ENCODE measurements around the gene NBL1. TPM values are rescaled to one million over a fixed set of nuclear protein-coding genes. Genes with fewer than 3 reads are reported as not detected.
A peak's percentile ranks its signal among the peaks of the same experiment; 100 is the strongest.

NBL1 gene
- total RNA-seq, 1 experiment from 2014 or later, result 36.9 TPM

- BruUV-seq (replicated peaks), result no TSS peak
- Histone ChIP-seq H3F3A (ENCODE audit: insufficient read depth, low read depth) (no peaks in the 10 kb centered on the region), H3K9me2 (ENCODE audit: insufficient read depth) (no peaks in the 10 kb centered on the region), H3K4me3 (no peak overlapping the region), H4K20me1 (ENCODE audit: insufficient read depth) (no peaks in the 10 kb centered on the region), H3K27me3 (ENCODE audit: insufficient read depth, low read depth) (no peaks in the 10 kb centered on the region), H2AFZ (no peak overlapping the region), H3K4me2 (no peak overlapping the region), H3K9me3 (ENCODE audit: insufficient read depth, low read depth) (no peaks in the 10 kb centered on the region), H3K27ac (no peak overlapping the region), H3K79me2 (ENCODE audit: low read depth) (no peaks in the 10 kb centered on the region), H3K4me1 (replicated peaks; ENCODE audit: insufficient read depth) (no peaks in the 10 kb centered on the region), H3K36me3 (ENCODE audit: low read depth) (no peaks in the 10 kb centered on the region)
- ChIA-PET CTCF (interaction anchor here (0.6 to 1.8 kb wide), 4 partner anchors 11 to 48 kb away, joined by 3 to 7 read pairs (median 4); no protein-coding TSS in a partner anchor), POLR2A (ENCODE audit: unreplicated experiment) (interaction anchor here (0.7 kb wide), 1 partner anchor 739 kb away, joined by 4 read pairs; no protein-coding TSS in a partner anchor)
- DNase-seq, result peak in 1 of 2 experiments; percentile 68
- intact Hi-C loops (cut with micrococcal nuclease; ENCODE audit: unreplicated experiment), result loop anchor here (2.0 kb wide), 1 partner anchor 44 kb away; no protein-coding TSS in a partner anchor
- TF ChIP-seq CTCF (conservative IDR thresholded peaks at IDR 0.05) (peak; percentile 89), EZH2 (IDR thresholded peaks at IDR 0.05; ENCODE audit: low read depth) (no peak)
Measured at GRCh38 chr1:19704247-19705113, 60.4 kb downstream of the NBL1 start.

- ChIA-PET CTCF (interaction anchor here (0.7 kb wide), 1 partner anchor 173 kb away, joined by 5 read pairs; no protein-coding TSS in a partner anchor), POLR2A (ENCODE audit: unreplicated experiment) (no interaction called here)
- H3K79me2 ChIP-seq (ENCODE audit: low read depth), result no peaks in the 10 kb centered on the region
- H3K4me1 ChIP-seq (replicated peaks; ENCODE audit: insufficient read depth), result no peaks in the 10 kb centered on the region
- H3F3A ChIP-seq (ENCODE audit: insufficient read depth, low read depth), result no peaks in the 10 kb centered on the region
- intact Hi-C loops (cut with micrococcal nuclease; ENCODE audit: unreplicated experiment), result loop anchor here (2.0 kb wide), 1 partner anchor 45 kb away; no protein-coding TSS in a partner anchor
- no peaks in the 10 kb centered on the region for H3K9me2 ChIP-seq (ENCODE audit: insufficient read depth)
- no peak overlapping the region for H3K4me3 ChIP-seq
- no peak overlapping the region for H3K27ac ChIP-seq
- no peak overlapping the region for H3K4me2 ChIP-seq
- H3K9me3 ChIP-seq (ENCODE audit: insufficient read depth, low read depth), result no peaks in the 10 kb centered on the region
- no peaks in the 10 kb centered on the region for H4K20me1 ChIP-seq (ENCODE audit: insufficient read depth)
- DNase-seq, result no peak
- no peak overlapping the region for H2AFZ ChIP-seq
- no peak for TF ChIP-seq CTCF (conservative IDR thresholded peaks at IDR 0.05)
- no peak for TF ChIP-seq EZH2 (IDR thresholded peaks at IDR 0.05; ENCODE audit: low read depth)
- no peaks in the 10 kb centered on the region for H3K27me3 ChIP-seq (ENCODE audit: insufficient read depth, low read depth)
- no peaks in the 10 kb centered on the region for H3K36me3 ChIP-seq (ENCODE audit: low read depth)
- BruUV-seq (replicated peaks), result no TSS peak
Measured at GRCh38 chr1:19705464-19705863, 61.4 kb downstream of the NBL1 start.

GRCh38 chr1:19706136-19706535 lies 62.0 kb downstream of the NBL1 start:
- no peaks in the 10 kb centered on the region for H4K20me1 ChIP-seq (ENCODE audit: insufficient read depth)
- no peak overlapping the region for H3K4me3 ChIP-seq
- H3F3A ChIP-seq (ENCODE audit: insufficient read depth, low read depth), result no peaks in the 10 kb centered on the region
- H3K9me2 ChIP-seq (ENCODE audit: insufficient read depth), result no peaks in the 10 kb centered on the region
- POLR2A ChIA-PET (ENCODE audit: unreplicated experiment), result no interaction called here
- no peak for DNase-seq
- intact Hi-C loops (cut with micrococcal nuclease; ENCODE audit: unreplicated experiment), result no loop called here
- H3K27ac ChIP-seq, result no peak overlapping the region
- TF ChIP-seq EZH2 (IDR thresholded peaks at IDR 0.05; ENCODE audit: low read depth) (no peak), CTCF (conservative IDR thresholded peaks at IDR 0.05) (no peak)
- no TSS peak for BruUV-seq (replicated peaks)
- no peaks in the 10 kb centered on the region for H3K79me2 ChIP-seq (ENCODE audit: low read depth)
- H3K4me2 ChIP-seq, result no peak overlapping the region
- H3K9me3 ChIP-seq (ENCODE audit: insufficient read depth, low read depth), result no peaks in the 10 kb centered on the region
- H3K27me3 ChIP-seq (ENCODE audit: insufficient read depth, low read depth), result no peaks in the 10 kb centered on the region
- no peaks in the 10 kb centered on the region for H3K4me1 ChIP-seq (replicated peaks; ENCODE audit: insufficient read depth)
- CTCF ChIA-PET, result no interaction called here
- H2AFZ ChIP-seq, result no peak overlapping the region
- H3K36me3 ChIP-seq (ENCODE audit: low read depth), result no peaks in the 10 kb centered on the region

Other genes with a start within 250 kb of the NBL1 start
- gene CAPZB, start 158.8 kb upstream of the NBL1 start, total RNA-seq (2021), result 222 and 274 TPM in 2 replicates
- gene HTR6, start 20.6 kb downstream of the NBL1 start, total RNA-seq (2021), result not detected in 2 replicates
- 22.6 and 22.7 TPM in 2 replicates for gene TMCO4, start 155.6 kb downstream of the NBL1 start, total RNA-seq (2021)
- gene RNF186, start 171.0 kb downstream of the NBL1 start, total RNA-seq (2021), result not detected in 2 replicates
- 8.5 and 9.7 TPM in 2 replicates for gene OTUD3, start 238.1 kb downstream of the NBL1 start, total RNA-seq (2021)

Data from PC-9 (cell line).